Fibroblast of gingiva (primary cell): ENCODE data around the gene PAX2.

Source experiments
- DNase-seq: peaks from one replicate; pipeline ENCODE4 v3.0.0-alpha.2; 2011; ENCODE audit warnings: low read depth

The PAX2 gene

GRCh38 chr10:100819424-100819823 is 74.0 kb downstream of the PAX2 start:
- no peak for DNase-seq

- no peak for DNase-seq
Measured at GRCh38 chr10:100823194-100823593, 77.8 kb downstream of the PAX2 start.

GRCh38 chr10:100824886-100825285 is 79.5 kb downstream of the PAX2 start:
- DNase-seq: no peak

- DNase-seq: no peak
Measured at GRCh38 chr10:100825325-100825875, 80.0 kb downstream of the PAX2 start.

GRCh38 chr10:100826031-100826651 is 80.8 kb downstream of the PAX2 start:
- no peak for DNase-seq

- DNase-seq: no peak
Measured at GRCh38 chr10:100826661-100826982, 81.2 kb downstream of the PAX2 start.

- no peak for DNase-seq
Measured at GRCh38 chr10:100826983-100827818, 81.8 kb downstream of the PAX2 start.

GRCh38 chr10:100827819-100828737 is 82.7 kb downstream of the PAX2 start:
- no peak for DNase-seq

- DNase-seq: no peak
Measured at GRCh38 chr10:100828738-100829096, 83.3 kb downstream of the PAX2 start.

GRCh38 chr10:100829097-100829870 is 83.9 kb downstream of the PAX2 start:
- DNase-seq: no peak

- no peak for DNase-seq
Measured at GRCh38 chr10:100829933-100830727, 84.7 kb downstream of the PAX2 start.

- no peak for DNase-seq
Measured at GRCh38 chr10:100830728-100831111, 85.3 kb downstream of the PAX2 start.

GRCh38 chr10:100831742-100832141 is 86.4 kb downstream of the PAX2 start:
- DNase-seq: no peak

GRCh38 chr10:100835810-100836209 is 90.4 kb downstream of the PAX2 start:
- no peak for DNase-seq

GRCh38 chr10:100836891-100837290 is 91.5 kb downstream of the PAX2 start:
- DNase-seq: no peak

GRCh38 chr10:100837300-100837699 is 91.9 kb downstream of the PAX2 start:
- no peak for DNase-seq

- no peak for DNase-seq
Measured at GRCh38 chr10:100838986-100839385, 93.6 kb downstream of the PAX2 start.

GRCh38 chr10:100841528-100841927 is 96.1 kb downstream of the PAX2 start:
- no peak for DNase-seq

GRCh38 chr10:100847440-100847839 is 102.1 kb downstream of the PAX2 start:
- DNase-seq: no peak

GRCh38 chr10:100848770-100849169 is 103.4 kb downstream of the PAX2 start:
- DNase-seq: no peak

GRCh38 chr10:100858261-100858660 is 112.9 kb downstream of the PAX2 start:
- DNase-seq: no peak
